ENCODE results near the gene MED12L.

DNA sequence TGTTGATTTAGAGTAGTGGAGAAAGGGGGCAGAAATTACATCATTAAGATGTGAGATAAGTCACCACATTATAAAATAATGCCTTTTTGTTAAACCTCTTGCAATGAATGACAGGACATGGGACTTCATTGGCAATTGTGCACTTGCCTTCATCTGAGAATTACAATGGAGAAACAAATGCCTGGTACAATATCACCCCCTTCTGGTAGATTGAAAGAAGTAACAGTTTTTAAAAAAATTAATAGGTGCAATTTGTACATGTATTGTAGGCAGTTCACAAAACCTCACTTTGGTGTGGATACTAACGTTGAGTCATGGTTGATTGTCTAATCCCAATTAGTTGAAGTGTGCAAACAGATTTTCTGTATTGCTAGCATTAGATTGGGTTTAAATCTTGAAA lies 197.5 kb downstream of the MED12L start:
- TF ChIP-seq CTCF (IDR thresholded peaks at IDR 0.05) (peak in 5 of 6 experiments; percentile 37 to 75 (median 68)), POLR2A (IDR thresholded peaks at IDR 0.05) (no peak)

Measured in thyroid gland (tissue), 4 donors.